IMR-90 (cell line): ENCODE data around the gene NOTCH2NLA. TPM values are rescaled to one million over a fixed set of nuclear protein-coding genes. Genes with fewer than 3 reads are reported as not detected.
"Not testable (repeated sequence)": the region's sequence is repeated elsewhere in the genome, so short reads cannot be mapped to it uniquely, and the experiment has no call there.

Experiments
- ATAC-seq: fragments of 200-7000 bp; cut with Tn5 transposase; 2 replicates; pipeline ENCODE4 v1.9.1; 2020; ENCODE audit warnings: low read depth, mild to moderate bottlenecking, moderate library complexity
- BruUV-seq: library from RNA; stranded (reverse); fragments of 400-500 nt; replicated peaks from 2 replicates; lab custom pipeline; 2021; lab: Mats Ljungman, UMichigan
- CTCF ChIA-PET: fragments of 300-600 bp; formaldehyde crosslinking; extraction: SDS; loops from one replicate; lab custom pipeline; 2021; ENCODE audit warnings: antibody characterized with exemption; lab: Yijun Ruan, JAX
- POLR2A ChIA-PET: fragments of 300-600 bp; sonication (Branson Sonifier 250); formaldehyde crosslinking; loops from one replicate; lab custom pipeline; 2022; ENCODE audit warnings: antibody characterized with exemption; ENCODE audit not compliant: unreplicated experiment; lab: Charles Lee
- DNase-seq: peaks from one replicate; pipeline ENCODE4 v3.0.0; 2013
- H2AFZ ChIP-seq: replicated peaks from 2 replicates; pipeline ENCODE3; 2013; ENCODE audit warnings: low read length, mild to moderate bottlenecking; ENCODE audit not compliant: poor library complexity
- H2AK5ac ChIP-seq: 2 replicates; pipeline ENCODE4 v1.6.1; 2013; ENCODE audit warnings: low read depth, low read length, inconsistent platforms
- H2AK9ac ChIP-seq: replicated peaks from 2 replicates; pipeline ENCODE3; 2013; ENCODE audit warnings: mild to moderate bottlenecking, low read depth, low read length, moderate library complexity; ENCODE audit not compliant: poor library complexity
- H2BK120ac ChIP-seq: 2 replicates; pipeline ENCODE4 v1.6.1; 2013; ENCODE audit warnings: low read depth, low read length, inconsistent platforms
- H2BK15ac ChIP-seq: 3 replicates; pipeline ENCODE4 v1.6.1; 2013; ENCODE audit warnings: low read depth, low read length, inconsistent platforms
- H2BK20ac ChIP-seq: 2 replicates; pipeline ENCODE4 v1.6.1; 2013; ENCODE audit warnings: low read depth, mild to moderate bottlenecking, inconsistent platforms, low read length, moderate library complexity
- H2BK5ac ChIP-seq: 2 replicates; pipeline ENCODE4 v1.6.1; 2013; ENCODE audit warnings: mild to moderate bottlenecking, low read depth, low read length, inconsistent platforms; ENCODE audit not compliant: poor library complexity, severe bottlenecking
- H3K14ac ChIP-seq: replicated peaks from 2 replicates; pipeline ENCODE4 v1.6.1; 2013; ENCODE audit warnings: low read depth, low read length, inconsistent platforms
- H3K18ac ChIP-seq: 2 replicates; pipeline ENCODE4 v1.6.1; 2013; ENCODE audit warnings: low read depth, low read length, control low read depth
- H3K23ac ChIP-seq: 2 replicates; pipeline ENCODE4 v1.6.1; 2013; ENCODE audit warnings: low read depth, low read length, inconsistent platforms
- H3K27ac ChIP-seq: 2 replicates; pipeline ENCODE4 v1.5.1; 2013; ENCODE audit warnings: mild to moderate bottlenecking, control low read depth, low read length; ENCODE audit not compliant: insufficient read depth
- H3K27me3 ChIP-seq: 2 replicates; pipeline ENCODE4 v1.6.1; 2013; ENCODE audit warnings: low read length; ENCODE audit not compliant: control insufficient read depth, insufficient read depth
- H3K36me3 ChIP-seq: 2 replicates; pipeline ENCODE4 v1.6.1; 2013; ENCODE audit warnings: low read length, mixed read lengths; ENCODE audit not compliant: control insufficient read depth, insufficient read depth
- H3K4ac ChIP-seq: 2 replicates; pipeline ENCODE4 v1.6.1; 2013; ENCODE audit warnings: low read depth, low read length, inconsistent platforms
- H3K4me1 ChIP-seq: 2 replicates; pipeline ENCODE4 v1.6.1; 2013; ENCODE audit warnings: low read length, mixed read lengths; ENCODE audit not compliant: control insufficient read depth, insufficient read depth
- H3K4me2 ChIP-seq: 2 replicates; pipeline ENCODE4 v1.6.1; 2013; ENCODE audit warnings: low read depth, mild to moderate bottlenecking, control low read depth, low read length, moderate library complexity
- H3K4me3 ChIP-seq: 2 replicates; pipeline ENCODE4 v1.5.1; 2013; ENCODE audit warnings: low read depth, mild to moderate bottlenecking, control low read depth, low read length, moderate library complexity; ENCODE audit not compliant: insufficient read depth
- H3K56ac ChIP-seq: 2 replicates; pipeline ENCODE4 v1.6.1; 2013; ENCODE audit warnings: low read length, inconsistent platforms; ENCODE audit not compliant: insufficient read depth; ENCODE audit errors: extremely low read depth
- H3K79me1 ChIP-seq, 2 experiments: 2 replicates each; pipeline ENCODE4 v1.6.1; 2013; ENCODE audit warnings: low read length in 2 of 2, inconsistent platforms in 1 of 2, low read depth in 1 of 2
- H3K9ac ChIP-seq: 2 replicates; pipeline ENCODE4 v1.6.1; 2013; ENCODE audit warnings: low read depth, low read length, control low read depth
- H3K9me1 ChIP-seq: 2 replicates; pipeline ENCODE4 v1.6.1; 2013; ENCODE audit warnings: low read length, inconsistent platforms; ENCODE audit not compliant: insufficient read depth
- H3K9me3 ChIP-seq: 2 replicates; pipeline ENCODE4 v1.6.1; 2013; ENCODE audit warnings: low read length; ENCODE audit not compliant: control insufficient read depth, insufficient read depth
- H4K20me1 ChIP-seq: 2 replicates; pipeline ENCODE4 v1.6.1; 2013; ENCODE audit warnings: low read length, inconsistent platforms; ENCODE audit not compliant: insufficient read depth
- H4K5ac ChIP-seq: 2 replicates; pipeline ENCODE4 v1.6.1; 2013; ENCODE audit warnings: mild to moderate bottlenecking, low read depth, low read length, control low read depth
- H4K8ac ChIP-seq, 2 experiments: 2 replicates each; pipeline ENCODE4 v1.6.1; 2013; ENCODE audit warnings: low read depth in 2 of 2, low read length in 2 of 2, control low read depth in 1 of 2, inconsistent platforms in 1 of 2
- H4K91ac ChIP-seq: 2 replicates; pipeline ENCODE4 v1.6.1; 2013; ENCODE audit warnings: low read depth, low read length, inconsistent platforms; ENCODE audit not compliant: insufficient read depth
- whole genome bisulfite sequencing, 2 experiments: methylation state at CpG; one replicate each; pipeline versions ENCODE4 v1.1.5 to v1.1.7; 2013; ENCODE audit warnings: missing lambda C conversion rate in 2 of 2; ENCODE audit not compliant: insufficient read length in 1 of 2; ENCODE audit errors: extremely low coverage in 2 of 2; 5-methylcytosine and 5-hydroxymethylcytosine counted together
- dilution Hi-C: fragments of 300-500 bp; cut with HindIII; formaldehyde crosslinking; loops from one replicate; pipeline ENCODE4 v1.14.3; 2018; ENCODE audit warnings: low sequenced_read_pairs; ENCODE audit not compliant: unreplicated experiment
- in situ Hi-C: fragments of 300-500 bp; cut with MboI; formaldehyde crosslinking; loops from 3 replicates; pipeline ENCODE4 v1.14.3; 2019; ENCODE audit warnings: low sequenced_read_pairs, inconsistent platforms, mixed read lengths
- intact Hi-C: fragments of 100-400 bp; cut with micrococcal nuclease; formaldehyde crosslinking; loops from 2 replicates; pipeline ENCODE4 v1.10.0; 2022
- polyA plus RNA-seq, 3 experiments: library from polyadenylated mRNA; depleted of rRNA; stranded (reverse); fragments of >200 nt; gene quantifications; 2 replicates each; pipeline ENCODE4 v1.2.3, GENCODE V29; 2012; ENCODE audit warnings: low replicate concordance in 1 of 3
- total RNA-seq: library from RNA; depleted of rRNA; stranded (reverse); fragments of >200 nt; gene quantifications from 2 replicates; pipeline ENCODE4 v1.2.3, GENCODE V29; 2012

Gene NOTCH2NLA
- total and polyA plus RNA-seq, 2 of the 4 experiments (the other 2 are of a cell fraction), result 23.6 to 55.4 TPM

DNA sequence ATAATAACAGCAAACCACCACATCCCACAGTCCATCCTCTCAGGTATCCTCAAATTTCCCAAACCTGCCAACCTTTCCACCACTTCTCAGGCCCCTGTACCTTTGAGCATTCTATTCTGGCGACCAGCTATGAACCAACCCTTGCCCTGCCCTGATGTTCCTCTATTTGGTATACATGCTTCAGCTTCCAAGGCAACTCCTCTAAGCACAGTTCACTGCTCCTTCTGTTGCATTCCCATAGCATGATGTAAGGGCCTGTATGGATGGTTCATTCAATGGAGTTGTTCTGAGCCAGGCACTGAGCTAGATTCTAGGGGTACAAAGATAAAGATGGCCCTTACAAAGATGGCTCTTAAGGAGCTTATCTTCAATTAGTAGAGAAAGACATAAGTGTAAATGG is 22.7 kb upstream of the NOTCH2NLA start:
- H3K9ac ChIP-seq, H3K27ac ChIP-seq, H2BK15ac ChIP-seq, H2AK5ac ChIP-seq, in situ Hi-C loops, H4K5ac ChIP-seq, CTCF ChIA-PET, H3K4me2 ChIP-seq, H3K27me3 ChIP-seq, H3K79me1 ChIP-seq, H3K4ac ChIP-seq, dilution Hi-C loops, H2AFZ ChIP-seq, H2BK20ac ChIP-seq, H2AK9ac ChIP-seq, H3K9me3 ChIP-seq, H3K56ac ChIP-seq, H3K14ac ChIP-seq, H3K36me3 ChIP-seq, intact Hi-C loops, H2BK5ac ChIP-seq, BruUV-seq, H2BK120ac ChIP-seq, H3K4me1 ChIP-seq, H4K91ac ChIP-seq, H3K9me1 ChIP-seq, H4K20me1 ChIP-seq, H4K8ac ChIP-seq, H3K23ac ChIP-seq, H3K4me3 ChIP-seq, POLR2A ChIA-PET, H3K18ac ChIP-seq, DNase-seq: not testable (repeated sequence)
- ATAC-seq, result peak; percentile 42
- no CpG with 5 or more reads among the region's 1 CpG for WGBS, 2 experiments

- H3K9ac ChIP-seq, H2AFZ ChIP-seq, H4K5ac ChIP-seq, H3K36me3 ChIP-seq, H4K91ac ChIP-seq, H2AK9ac ChIP-seq, H4K8ac ChIP-seq, H3K23ac ChIP-seq, H3K4me1 ChIP-seq, H2BK5ac ChIP-seq, H3K4me3 ChIP-seq, H2BK15ac ChIP-seq, DNase-seq, H3K4ac ChIP-seq, dilution Hi-C loops, H3K9me3 ChIP-seq, H2BK120ac ChIP-seq, H3K18ac ChIP-seq, intact Hi-C loops, H3K4me2 ChIP-seq, H4K20me1 ChIP-seq, H3K27me3 ChIP-seq, H3K27ac ChIP-seq, H3K9me1 ChIP-seq, BruUV-seq, H3K56ac ChIP-seq, H2AK5ac ChIP-seq, CTCF ChIA-PET, in situ Hi-C loops, H2BK20ac ChIP-seq, ATAC-seq, H3K79me1 ChIP-seq, H3K14ac ChIP-seq, POLR2A ChIA-PET: not testable (repeated sequence)
- WGBS, 2 experiments, result no CpG with 5 or more reads among the region's 4 CpGs
These were observed 19.8 kb upstream of the NOTCH2NLA start for GRCh38 chr1:146248643-146249042.
